Raji (cell line): ENCODE measurements around the gene RAMP1.

Experiments used
- POLR2A ChIP-seq: IDR thresholded peaks from 2 replicates; pipeline ENCODE4 v1.6.1; 2011; ENCODE audit warnings: low read depth, low read length, control low read depth; ENCODE audit not compliant: insufficient read depth

Gene RAMP1

DNA sequence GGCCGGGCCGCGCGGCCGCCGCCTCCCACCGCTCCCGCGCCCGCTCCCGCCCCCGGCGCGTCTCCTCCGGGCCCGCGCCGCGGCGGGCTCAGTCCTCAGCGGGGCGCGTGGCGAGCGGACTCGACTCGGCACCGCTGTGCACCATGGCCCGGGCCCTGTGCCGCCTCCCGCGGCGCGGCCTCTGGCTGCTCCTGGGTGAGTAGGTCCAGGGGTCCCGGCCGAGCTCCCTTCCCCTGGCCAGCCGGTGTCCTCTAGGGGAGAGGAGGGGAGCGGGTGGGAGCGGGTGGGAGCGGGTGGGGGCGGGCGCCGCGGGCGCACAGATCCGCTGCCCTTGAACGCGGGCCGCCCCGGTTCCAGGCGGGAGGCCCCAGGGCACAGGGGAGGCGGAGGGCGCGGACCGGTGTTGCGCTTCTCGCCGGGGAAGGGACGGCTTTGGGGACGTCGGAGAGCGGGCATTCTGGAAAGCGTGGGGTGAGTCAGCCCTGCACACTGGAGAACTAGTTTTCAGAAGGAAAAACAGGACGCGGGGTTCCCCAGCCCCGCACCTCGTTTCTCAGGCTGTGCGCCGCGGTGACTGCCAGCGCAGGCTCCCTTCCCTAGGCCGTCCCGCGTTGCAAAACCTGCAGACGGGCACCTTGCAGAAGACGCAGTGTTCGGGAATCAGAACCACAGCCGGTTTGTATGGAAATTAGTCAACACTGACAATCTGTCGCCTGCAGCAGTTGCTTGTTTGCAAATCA, at the start of gene RAMP1:
Gene RAMP1, plus strand, starts transcription at position 91 of the 740 bp plus-strand sequence. Its CDS starts 53 bp downstream, at position 144.
- no peak for TF ChIP-seq POLR2A

DNA sequence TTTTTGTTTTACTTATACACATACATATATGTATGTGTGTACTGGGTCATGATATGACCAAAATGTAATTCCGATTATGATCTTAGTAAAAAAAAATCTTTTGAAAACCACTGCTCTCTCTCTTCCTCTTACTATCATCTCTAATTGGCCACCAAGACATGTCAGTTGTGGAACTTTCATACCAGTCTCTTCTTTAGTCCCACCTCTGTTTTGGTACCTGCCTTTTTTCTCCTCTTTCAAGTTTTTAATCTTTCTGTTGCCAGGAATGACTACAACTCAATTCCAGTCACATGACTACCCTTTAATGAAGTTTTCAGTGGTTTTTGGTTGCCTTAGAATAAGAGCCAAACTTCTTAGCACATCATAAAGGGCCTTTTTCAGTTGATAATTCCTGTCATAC, 43.8 kb upstream of the RAMP1 start:
- no peak for TF ChIP-seq POLR2A

DNA sequence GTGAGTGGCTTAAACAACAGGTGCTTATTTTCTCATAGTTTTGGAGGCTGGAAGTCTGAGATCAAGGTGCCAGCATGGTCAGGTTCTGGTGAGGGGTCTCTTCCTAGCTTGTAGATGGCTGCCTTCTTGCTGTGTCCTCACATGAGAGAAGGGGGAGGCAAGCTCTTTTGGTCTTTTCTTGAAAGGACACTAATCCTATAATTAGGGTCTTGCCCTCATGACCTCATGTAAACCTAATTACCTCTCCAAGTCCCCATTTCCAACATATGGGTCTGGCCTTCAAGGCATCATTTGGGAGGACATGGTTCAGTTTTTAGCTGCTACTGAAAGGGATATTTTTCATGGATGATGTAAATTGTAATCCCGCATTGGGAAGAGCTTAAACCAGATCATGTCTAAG, 42.9 kb upstream of the RAMP1 start:
- TF ChIP-seq POLR2A = no peak

DNA sequence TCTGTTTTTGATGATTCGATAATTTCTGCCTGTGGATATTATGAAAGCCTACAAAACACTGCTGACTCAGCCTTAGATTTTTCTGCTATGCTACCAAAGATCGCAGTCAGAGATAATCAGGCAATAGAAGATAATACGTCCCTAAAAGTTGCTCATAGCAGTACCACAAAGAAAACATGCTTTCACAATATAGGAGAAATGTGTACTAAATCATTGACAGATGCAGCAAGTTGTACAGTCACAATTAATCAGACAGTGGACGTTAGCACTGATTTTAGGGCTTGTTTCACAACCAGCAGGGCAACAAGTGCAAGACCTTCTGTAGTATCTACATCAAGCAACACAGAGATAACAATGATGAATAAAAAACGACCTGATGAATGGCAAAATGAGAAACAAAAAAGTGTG, 41.4 kb upstream of the RAMP1 start:
- TF ChIP-seq POLR2A = no peak

DNA sequence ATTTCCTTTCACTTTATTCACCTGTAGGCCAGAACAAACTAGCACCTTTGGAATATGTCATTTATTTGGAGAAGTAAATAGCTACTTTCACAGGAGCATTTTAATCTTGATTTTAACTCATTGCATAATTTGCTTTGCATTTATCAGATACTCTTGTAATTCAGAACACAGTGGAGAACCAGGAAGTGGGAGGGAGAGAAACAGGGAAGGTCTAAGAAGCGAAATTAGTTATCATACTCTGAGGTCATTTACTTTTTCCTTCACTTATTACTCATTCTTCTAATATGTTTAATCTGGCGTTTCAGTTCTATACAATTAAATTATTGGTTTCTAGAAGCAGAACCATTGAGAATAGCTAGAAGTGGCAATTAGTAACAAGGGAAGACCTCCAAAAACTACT, 40.2 kb upstream of the RAMP1 start:
- no peak for TF ChIP-seq POLR2A

DNA sequence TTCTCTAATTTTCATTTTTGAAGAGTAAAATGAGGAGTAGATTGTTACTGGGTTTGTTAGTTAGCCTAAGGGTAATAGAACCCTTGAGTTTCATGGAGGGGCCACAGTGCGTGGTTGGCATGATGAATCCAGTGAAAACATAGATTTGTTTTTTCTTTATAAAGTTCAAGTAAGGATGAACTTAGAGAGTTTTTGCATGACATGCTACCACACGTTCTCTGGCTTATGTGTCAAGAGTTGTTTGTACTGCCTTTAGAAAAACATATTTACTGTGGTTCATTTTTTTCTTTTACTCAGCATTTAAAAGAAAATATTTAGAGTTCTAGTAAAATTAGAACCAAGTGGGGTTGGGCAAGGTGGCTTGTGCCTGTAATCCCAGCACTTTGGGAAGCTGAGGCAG, 39.0 kb upstream of the RAMP1 start:
- TF ChIP-seq POLR2A = no peak

DNA sequence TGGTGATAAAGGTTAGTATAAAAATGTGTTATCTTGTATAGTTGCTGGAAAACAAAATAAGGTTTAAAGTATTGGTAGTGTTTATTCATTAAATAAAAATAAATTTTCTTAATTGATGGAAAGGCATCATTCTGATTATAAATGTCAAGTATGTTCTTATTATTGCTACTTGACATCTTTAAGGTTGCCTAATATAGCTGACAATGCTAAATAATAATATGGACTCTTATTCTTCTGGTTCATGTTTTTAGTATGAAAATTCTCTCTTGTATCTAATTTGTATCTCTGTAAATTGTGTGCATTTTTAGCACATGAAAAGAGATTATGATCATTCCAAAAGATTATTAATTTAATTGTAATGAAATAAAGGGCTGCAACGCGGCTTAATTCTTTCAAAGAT, 35.9 kb upstream of the RAMP1 start:
- no peak for TF ChIP-seq POLR2A

DNA sequence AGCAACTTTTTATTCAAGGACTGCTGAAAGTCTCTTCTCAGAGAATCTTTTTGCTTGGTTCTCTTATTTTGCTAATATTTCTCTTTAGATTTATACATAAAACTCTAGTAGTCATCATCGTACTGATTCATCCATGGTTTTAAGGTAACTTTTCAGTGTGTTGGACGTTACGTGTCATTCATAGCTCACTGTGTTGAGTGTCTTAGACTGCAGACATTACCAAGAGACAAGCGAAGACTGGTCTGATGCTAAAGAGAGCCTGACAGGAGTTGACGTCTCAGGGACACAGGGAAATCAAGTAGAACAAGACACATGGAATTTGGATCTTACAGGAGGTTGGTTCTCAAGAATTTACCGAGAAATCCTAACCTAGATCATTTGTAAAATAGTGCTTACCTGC, 35.3 kb upstream of the RAMP1 start:
- TF ChIP-seq POLR2A = no peak

DNA sequence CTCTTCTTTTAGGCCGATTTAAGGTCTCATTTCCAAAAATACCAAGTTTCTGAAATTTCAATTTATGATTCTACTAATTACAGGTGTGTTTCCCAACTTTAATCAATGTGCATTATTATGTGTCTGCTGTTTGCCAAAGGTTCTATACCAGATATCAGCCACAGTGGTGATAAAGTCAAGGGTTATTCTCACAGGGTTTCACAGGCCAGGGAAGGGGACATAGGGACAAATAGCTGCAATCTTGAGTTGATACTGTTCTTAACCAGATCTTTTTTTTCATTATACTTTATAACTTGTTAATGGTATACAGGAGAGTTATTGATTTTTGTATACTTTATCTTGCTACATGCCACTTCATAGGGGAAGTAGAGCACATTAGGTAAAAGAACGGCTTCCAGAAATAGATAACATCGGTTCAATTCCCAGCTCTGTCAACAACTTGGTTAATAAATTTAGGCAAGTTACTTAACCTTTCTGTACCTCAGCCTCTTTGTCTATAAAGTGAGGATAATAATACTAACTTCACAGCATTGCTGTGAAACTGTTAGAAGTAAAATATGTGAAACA, 31.9 kb upstream of the RAMP1 start:
- TF ChIP-seq POLR2A = no peak

DNA sequence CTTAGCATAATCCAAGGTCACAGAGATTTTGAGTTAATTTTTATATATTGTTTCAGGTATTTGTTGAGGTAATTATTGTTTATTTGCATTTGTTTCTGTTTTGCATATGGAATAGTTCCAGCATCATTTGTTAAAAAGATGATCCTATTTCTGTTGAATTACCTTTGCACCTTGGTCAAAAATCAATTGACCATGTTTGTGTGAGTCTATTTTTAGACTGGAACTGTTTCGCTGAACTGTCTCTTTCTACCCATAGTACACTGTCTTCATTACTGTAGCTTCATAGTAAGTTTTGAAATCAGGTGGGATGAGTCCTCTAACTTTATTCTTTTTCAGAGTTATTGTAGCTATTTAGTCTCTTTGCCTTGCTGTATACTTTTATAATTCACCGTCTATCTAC, 28.9 kb upstream of the RAMP1 start:
- TF ChIP-seq POLR2A = no peak

DNA sequence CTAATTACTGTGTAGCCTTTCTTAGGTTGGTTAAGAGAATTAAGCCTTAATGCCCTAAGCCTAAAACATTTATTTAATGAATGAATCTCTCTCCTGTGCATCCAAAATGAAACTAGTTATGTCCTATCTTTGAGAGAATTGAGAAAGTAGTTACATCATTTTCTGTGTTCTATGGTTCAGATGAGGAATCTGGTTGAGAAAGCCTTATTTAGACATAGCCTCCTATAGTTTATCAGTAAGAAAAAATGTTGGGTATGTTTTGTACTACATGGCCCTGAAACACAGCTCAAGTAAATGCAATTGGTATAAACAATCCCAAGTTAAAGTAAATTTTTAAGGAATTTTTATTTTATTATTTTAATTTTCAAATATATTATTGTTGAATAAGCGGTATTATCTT, 25.9 kb upstream of the RAMP1 start:
- TF ChIP-seq POLR2A = no peak

DNA sequence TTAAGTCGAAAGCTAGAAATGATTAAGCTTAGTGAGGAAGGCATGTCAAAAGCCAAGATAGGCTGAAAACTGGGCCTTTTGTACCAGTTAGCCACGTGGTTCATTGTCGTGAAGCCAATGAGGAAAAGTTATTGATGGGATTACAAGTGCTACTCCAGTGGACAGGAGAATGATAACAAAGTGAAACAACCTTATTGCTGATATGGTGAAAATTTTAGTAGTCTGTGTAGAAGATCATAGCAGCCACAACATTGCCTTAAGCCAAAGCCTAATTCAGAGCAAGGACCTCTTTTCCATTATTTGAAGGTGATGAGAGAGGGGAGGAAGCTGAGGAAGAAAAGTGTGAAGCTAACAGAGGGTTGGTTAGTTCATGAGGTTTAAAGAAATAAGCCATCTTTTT, 24.1 kb upstream of the RAMP1 start:
- no peak for TF ChIP-seq POLR2A

DNA sequence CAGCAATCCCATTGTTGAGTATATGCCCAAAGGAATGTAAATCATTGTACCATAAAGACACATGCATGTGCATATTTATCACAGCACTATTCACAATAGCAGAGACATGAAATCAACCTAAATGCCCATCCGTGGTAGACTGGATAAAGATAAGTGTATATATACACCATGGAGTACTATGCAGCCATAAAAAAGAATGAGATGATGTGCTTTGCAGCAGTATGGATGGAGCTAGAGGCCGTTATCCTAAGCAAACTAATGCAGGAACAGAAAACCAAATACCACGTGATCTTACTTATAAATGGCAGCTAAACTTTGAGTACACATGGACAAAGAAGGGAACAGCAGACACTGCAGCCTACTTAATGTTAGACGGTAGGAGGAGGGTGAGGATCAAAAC, 18.4 kb upstream of the RAMP1 start:
- no peak for TF ChIP-seq POLR2A

DNA sequence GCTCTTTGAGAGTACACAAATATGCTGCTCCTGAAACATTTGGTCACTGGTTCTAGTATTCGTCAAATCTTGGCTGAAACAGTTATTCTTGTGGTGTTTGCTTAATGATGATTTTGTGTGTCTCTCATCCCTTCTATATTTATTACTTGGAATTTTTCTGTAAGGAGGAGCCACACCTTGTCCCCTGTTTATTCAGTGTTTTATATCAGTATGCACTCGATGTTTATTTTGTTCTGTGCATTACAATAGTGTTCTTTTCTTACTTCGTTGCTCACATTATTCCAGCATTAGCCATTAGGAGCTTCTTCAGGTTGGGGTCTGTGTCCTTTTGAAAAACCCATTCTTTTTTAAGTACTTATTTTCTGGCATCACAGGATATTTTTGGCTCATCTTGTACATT, 5.1 kb upstream of the RAMP1 start:
- TF ChIP-seq POLR2A = no peak

DNA sequence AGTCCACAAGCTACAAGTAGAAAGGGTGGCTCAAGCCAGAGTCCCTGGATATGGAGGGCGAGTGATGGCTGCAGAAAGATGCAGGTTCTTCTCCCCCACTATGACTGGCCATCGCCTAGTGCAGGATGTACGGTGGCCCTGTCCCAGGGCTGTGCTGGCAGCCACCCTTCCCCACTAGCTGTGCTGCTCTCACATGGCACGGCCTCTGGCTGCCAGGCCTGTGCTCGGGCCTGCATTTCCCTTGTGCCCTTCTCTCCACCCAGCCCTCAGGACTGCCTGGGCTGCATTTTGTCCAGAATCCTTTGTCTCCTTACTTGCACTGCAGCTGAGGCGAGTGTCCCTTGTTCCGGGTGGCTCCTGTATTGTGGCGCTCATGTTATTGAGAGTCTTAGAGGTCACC, 1.6 kb upstream of the RAMP1 start:
- TF ChIP-seq POLR2A = no peak

DNA sequence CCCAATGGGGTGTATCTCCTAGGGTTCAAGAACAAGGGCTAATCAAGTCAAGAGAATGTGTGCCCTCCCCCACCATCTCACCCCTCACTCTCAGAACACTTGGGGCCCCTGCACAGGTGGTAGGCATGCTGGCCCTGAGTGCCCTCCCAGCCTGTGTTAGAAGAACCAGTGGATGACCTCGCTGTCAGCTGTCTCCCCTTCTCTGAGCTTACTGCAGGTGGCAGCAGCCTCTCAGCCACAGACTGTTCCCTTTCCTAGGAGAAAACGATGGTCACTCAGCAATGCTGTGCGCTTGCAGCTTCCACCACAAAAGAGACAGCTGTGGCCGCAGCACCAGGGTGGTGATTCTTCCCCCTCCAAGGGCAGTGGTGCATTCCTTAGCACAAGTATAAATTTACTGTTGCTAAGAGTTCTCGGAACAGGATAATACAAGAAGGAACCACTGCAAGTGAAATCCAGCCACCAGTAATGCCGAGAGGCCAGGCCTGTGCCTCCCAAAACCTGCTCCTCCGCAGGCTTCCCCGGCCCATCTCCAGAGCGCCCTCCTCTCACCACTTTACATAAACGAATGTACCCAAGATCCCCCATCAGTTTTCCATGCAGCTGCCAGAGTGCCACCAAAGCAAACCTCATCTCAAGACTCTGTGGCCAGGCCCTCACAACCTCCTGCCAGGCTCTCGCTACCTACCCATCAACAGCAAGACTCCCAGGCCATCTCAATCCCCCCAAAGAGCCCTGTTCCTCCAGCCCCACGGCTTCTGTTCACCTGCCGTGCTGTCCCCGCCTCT, 935 bp upstream of the RAMP1 start:
- no peak for TF ChIP-seq POLR2A
